Bladder microvascular endothelial cell (primary cell): ENCODE measurements around the gene SULT1A3. TPM values are rescaled to one million over a fixed set of nuclear protein-coding genes. Genes with fewer than 3 reads are reported as not detected.

Experiments used
- total RNA-seq: library from RNA; depleted of rRNA; stranded (reverse); fragments of >200 nt; gene quantifications from 2 replicates; pipeline ENCODE4 v1.2.3, GENCODE V29; 2014

SULT1A3 gene
- total RNA-seq: 2.3 and 4.7 TPM in 2 replicates

DNA sequence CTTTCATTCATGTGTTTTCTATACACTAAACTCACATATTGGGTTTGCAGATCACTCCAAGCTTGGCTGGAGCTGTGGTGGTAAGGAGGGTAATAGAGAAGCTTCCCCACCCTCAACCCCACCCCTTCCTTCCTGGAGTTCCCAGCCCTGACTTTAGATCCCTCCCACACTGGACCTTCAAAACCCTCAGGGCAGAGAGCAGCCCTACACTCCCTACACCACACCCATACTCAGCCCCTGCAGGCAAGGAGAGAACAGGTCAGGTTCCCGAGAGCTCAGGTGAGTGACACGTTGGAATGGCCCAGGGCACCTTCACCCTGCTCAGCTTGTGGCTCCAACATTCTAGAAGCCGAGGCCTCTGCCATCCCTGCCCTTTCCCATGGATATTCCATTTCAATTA lies at the start of gene SULT1A3:
SULT1A3 (plus strand) TSS at position 207 of the 400 bp plus-strand sequence. CDS start 1,474 bp downstream, outside the sequence.

DNA sequence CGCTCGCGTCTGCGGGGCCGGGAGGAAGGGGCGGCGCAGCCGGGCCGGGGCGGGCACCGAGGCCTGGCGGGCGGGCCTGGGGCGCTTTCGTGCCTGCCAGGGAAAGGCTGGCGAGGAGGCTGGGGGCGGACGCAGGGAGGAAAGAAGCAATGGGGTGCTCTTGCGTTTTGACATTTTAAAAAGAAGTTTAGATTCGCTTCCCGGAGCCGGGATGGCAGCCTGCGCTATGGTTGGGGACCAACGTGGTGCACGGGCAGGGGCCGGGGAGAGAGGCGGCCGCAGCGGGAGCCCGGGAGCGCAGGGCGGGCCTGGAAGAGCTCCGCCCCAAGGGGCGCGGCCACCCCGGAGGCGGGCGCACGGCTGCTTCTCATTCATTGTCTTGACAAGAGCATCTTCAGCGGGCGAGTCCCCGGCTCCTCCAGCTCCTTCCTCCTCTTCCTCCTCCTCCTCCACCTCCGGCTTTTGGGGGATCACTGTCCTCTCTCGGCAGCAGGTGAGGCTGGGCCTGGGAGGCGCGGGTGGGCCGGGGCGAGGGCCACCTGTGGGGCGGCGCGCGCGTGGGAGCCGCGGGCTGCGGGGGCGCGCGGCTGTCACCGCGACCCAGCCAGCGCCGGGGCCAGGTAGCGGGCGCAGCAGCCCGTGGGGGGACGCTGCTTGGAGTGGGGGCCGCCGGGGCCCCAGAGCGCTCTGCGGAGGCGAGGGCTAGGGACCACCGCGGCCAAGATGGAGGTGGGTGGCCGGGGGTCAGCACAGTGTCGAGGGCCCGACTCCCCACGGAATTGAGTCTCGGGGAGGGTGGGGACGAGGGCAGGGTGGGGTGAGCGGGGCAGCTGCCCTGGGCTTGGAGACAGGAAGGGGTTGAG lies 15.6 kb upstream of the SULT1A3 start, which contains the start of gene CORO1A:
CORO1A (plus strand) TSS at position 370 of the 863 bp plus-strand sequence. CDS start 1,608 bp downstream, outside the sequence.

DNA sequence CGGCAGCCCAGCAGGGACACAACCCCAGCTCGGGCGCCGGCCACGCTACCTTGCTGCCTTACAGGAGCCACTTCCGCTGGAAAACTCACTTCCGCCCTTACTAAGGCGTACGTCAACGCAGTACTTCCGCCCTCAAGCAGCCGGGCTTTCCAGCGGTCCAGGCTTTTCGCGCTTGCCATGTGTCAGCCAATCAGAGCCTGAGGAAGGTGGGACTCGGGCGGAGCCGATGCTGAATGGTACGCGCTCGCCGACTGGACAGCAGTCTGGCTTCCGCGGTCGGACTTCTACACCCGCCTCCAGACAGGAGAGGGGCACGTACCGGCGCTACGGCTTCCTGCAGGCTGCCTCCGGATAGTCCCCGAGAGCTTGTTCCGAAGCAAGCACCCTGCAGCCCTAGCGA lies 5.4 kb upstream of the SULT1A3 start, which contains the start of the genes BOLA2B and SLX1A:
BOLA2B (minus strand) TSS at position 52 of the 400 bp plus-strand sequence. CDS start 71 bp downstream, outside the sequence.
SLX1A (plus strand) TSS at position 261 of the 400 bp plus-strand sequence. CDS start 210 bp downstream, outside the sequence.

DNA sequence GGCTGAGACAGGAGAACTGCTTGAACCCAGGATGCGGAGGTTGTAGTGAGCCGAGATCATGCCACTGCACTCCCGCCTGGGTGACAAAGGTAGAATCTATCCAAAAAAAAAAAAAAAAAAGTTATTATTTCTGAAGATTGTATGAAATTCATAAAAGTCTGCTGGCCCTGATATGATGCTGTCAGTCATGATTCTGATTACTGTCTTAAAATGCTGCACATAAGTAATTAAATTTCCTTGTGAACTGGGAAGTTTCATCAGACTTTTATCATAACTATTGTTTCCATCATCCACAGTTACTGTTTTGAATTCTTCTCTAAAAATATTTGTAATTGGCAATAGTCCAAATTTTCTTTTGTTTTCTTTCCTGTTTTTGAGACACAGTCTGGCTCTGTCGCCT lies 49.3 kb downstream of the SULT1A3 start, which contains the start of gene NPIPB13:
NPIPB13 (minus strand) TSS at position 101 of the 400 bp plus-strand sequence. CDS start 2,906 bp downstream, outside the sequence.

Other genes starting within 250 kb of the SULT1A3 start
- gene TMEM219, start 237.2 kb upstream of the SULT1A3 start, total RNA-seq: 52.2 and 80.0 TPM in 2 replicates
- 98.1 and 119 TPM in 2 replicates for gene TAOK2, start 225.4 kb upstream of the SULT1A3 start, total RNA-seq
- 6.6 and 8.2 TPM in 2 replicates for gene HIRIP3, start 203.6 kb upstream of the SULT1A3 start, total RNA-seq
- 13.9 and 20.0 TPM in 2 replicates for gene INO80E, start 203.0 kb upstream of the SULT1A3 start, total RNA-seq
- gene DOC2A, start 188.2 kb upstream of the SULT1A3 start, total RNA-seq: 0.32 and 0.63 TPM in 2 replicates
- gene C16orf92, start 176.1 kb upstream of the SULT1A3 start, total RNA-seq: not detected in 2 replicates
- gene TLCD3B, start 168.0 kb upstream of the SULT1A3 start, total RNA-seq: 0.16 TPM in 1 of 2 replicates, not detected in the other
- gene ALDOA, start 133.5 kb upstream of the SULT1A3 start, total RNA-seq: 249 and 321 TPM in 2 replicates
- 205 and 215 TPM in 2 replicates for gene PPP4C, start 123.3 kb upstream of the SULT1A3 start, total RNA-seq
- gene TBX6, start 107.3 kb upstream of the SULT1A3 start, total RNA-seq: 0.16 and 0.19 TPM in 2 replicates
- 13.6 and 18.4 TPM in 2 replicates for gene YPEL3, start 103.0 kb upstream of the SULT1A3 start, total RNA-seq
- gene GDPD3, start 85.7 kb upstream of the SULT1A3 start, total RNA-seq: 0.49 and 2.5 TPM in 2 replicates
- 27.4 and 39.0 TPM in 2 replicates for gene MAPK3, start 76.0 kb upstream of the SULT1A3 start, total RNA-seq
- gene CORO1A, start 15.7 kb upstream of the SULT1A3 start, total RNA-seq: 3.1 and 3.2 TPM in 2 replicates
- 28.4 and 30.9 TPM in 2 replicates for gene BOLA2B, start 5.6 kb upstream of the SULT1A3 start, total RNA-seq
- gene SLX1A, start 5.4 kb upstream of the SULT1A3 start, total RNA-seq: 41.9 and 45.5 TPM in 2 replicates
- 0.16 and 6.2 TPM in 2 replicates for gene NPIPB13, start 49.2 kb downstream of the SULT1A3 start, total RNA-seq
- 42.1 and 51.8 TPM in 2 replicates for gene CD2BP2, start 156.1 kb downstream of the SULT1A3 start, total RNA-seq
- gene TBC1D10B, start 171.2 kb downstream of the SULT1A3 start, total RNA-seq: 26.9 and 47.2 TPM in 2 replicates
- gene MYL11, start 175.5 kb downstream of the SULT1A3 start, total RNA-seq: 0.97 TPM in 1 of 2 replicates, not detected in the other
- 0.50 TPM in 1 of 2 replicates, not detected in the other for gene SEPTIN1, start 183.3 kb downstream of the SULT1A3 start, total RNA-seq
- gene ZNF48, start 196.2 kb downstream of the SULT1A3 start, total RNA-seq: 9.1 and 13.3 TPM in 2 replicates
- 7.8 and 9.0 TPM in 2 replicates for gene ZNF771, start 208.4 kb downstream of the SULT1A3 start, total RNA-seq
- gene DCTPP1, start 230.8 kb downstream of the SULT1A3 start, total RNA-seq: 29.2 and 37.9 TPM in 2 replicates
- gene SEPHS2, start 246.6 kb downstream of the SULT1A3 start, total RNA-seq: 11.2 and 18.0 TPM in 2 replicates